Stimulated activated memory B cell treated with anti-CD40 and anti-IgM and Interleukin-4, amounts not matched to agents 10 μg/mL and 1 μg/mL and 100 μg/mL, for 72 hours (primary cell): ENCODE data around the gene C1orf167.

Source experiments
- ATAC-seq: fragments of 150-1000 bp; cut with Tn5 transposase; 2 replicates; pipeline ENCODE4 v1.10.0; 2021
- H3K27ac Mint-ChIP-seq: one replicate; pipeline ENCODE4 v1.8.0; 2022; ENCODE audit warnings: mild to moderate bottlenecking, mixed read lengths
- H3K27me3 Mint-ChIP-seq: one replicate; pipeline ENCODE4 v1.8.0; 2022; ENCODE audit warnings: mixed read lengths
- H3K36me3 Mint-ChIP-seq: one replicate; pipeline ENCODE4 v1.8.0; 2022; ENCODE audit warnings: mixed read lengths
- H3K4me1 Mint-ChIP-seq: one replicate; pipeline ENCODE4 v1.8.0; 2022; ENCODE audit warnings: mixed read lengths
- H3K4me3 Mint-ChIP-seq: one replicate; pipeline ENCODE4 v1.8.0; 2022; ENCODE audit warnings: mild to moderate bottlenecking, moderate library complexity, mixed read lengths
- H3K9me3 Mint-ChIP-seq: one replicate; pipeline ENCODE4 v1.8.0; 2022; ENCODE audit warnings: mixed read lengths

C1orf167 gene

DNA sequence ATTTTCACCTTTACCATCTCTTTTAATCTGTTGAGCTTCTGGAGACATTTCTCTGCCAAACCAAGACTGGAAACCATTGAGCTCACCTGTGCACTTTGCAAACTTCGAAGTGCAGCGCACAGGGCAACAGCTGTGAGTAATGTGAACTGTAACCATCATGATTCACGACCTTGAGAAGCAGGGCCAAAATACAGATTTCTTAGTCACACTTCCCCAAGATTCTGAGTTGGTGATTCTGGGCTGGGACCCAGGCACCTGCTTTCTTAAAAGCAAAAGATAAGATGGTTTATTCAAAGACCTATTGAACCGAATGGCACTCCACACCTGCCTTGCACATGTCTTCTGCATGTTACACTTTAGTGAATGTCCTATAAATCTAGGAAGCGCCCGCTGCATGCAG lies 15.9 kb upstream of the C1orf167 start:
- Mint-ChIP-seq H3K36me3 (peaks cover 31% of the 10 kb centered on the region), H3K27me3 (no peaks in the 10 kb centered on the region), H3K4me3 (no peak overlapping the region), H3K27ac (peak overlapping the region; percentile 6), H3K4me1 (peaks cover 17% of the 10 kb centered on the region), H3K9me3 (no peaks in the 10 kb centered on the region)
- ATAC-seq, result no peak

DNA sequence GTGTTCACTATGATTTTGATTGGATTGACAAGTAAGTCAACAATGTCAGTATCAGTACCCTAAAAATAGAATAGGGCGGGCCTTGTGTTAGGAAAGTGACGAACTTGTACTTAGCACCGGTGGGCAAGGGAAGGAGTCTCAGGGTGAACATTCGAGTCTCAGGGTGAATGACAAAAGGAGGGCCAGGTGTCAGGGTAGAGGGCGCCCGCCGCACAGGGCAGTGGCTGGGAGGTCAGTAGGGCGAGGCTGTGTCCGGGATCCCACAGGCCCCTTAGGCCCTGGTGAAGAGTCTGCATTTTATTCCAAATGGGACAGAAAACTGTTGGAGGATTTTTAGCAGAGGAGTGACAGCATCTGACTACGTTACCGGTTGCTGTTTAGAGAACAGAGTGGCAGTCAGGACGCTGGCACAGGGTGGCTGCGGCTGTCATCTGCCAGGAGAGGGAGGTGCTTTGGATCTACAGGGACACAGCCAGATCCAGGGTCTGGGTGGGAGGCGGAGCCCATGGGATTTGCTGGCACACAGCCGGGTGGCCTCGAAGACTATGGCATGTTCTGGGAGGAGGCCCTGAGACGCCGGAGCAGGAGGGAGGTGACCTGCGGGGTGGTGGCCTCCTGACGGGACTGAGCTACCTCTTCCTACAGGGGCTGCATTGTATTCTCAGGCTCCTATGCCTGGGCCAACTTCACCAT lies 15.1 kb upstream of the C1orf167 start:
- Mint-ChIP-seq H3K9me3 (no peaks in the 10 kb centered on the region), H3K4me3 (no peak overlapping the region), H3K36me3 (peaks cover 31% of the 10 kb centered on the region), H3K27ac (peak overlapping the region; percentile 6), H3K4me1 (peaks cover 13% of the 10 kb centered on the region), H3K27me3 (no peaks in the 10 kb centered on the region)
- no peak for ATAC-seq

DNA sequence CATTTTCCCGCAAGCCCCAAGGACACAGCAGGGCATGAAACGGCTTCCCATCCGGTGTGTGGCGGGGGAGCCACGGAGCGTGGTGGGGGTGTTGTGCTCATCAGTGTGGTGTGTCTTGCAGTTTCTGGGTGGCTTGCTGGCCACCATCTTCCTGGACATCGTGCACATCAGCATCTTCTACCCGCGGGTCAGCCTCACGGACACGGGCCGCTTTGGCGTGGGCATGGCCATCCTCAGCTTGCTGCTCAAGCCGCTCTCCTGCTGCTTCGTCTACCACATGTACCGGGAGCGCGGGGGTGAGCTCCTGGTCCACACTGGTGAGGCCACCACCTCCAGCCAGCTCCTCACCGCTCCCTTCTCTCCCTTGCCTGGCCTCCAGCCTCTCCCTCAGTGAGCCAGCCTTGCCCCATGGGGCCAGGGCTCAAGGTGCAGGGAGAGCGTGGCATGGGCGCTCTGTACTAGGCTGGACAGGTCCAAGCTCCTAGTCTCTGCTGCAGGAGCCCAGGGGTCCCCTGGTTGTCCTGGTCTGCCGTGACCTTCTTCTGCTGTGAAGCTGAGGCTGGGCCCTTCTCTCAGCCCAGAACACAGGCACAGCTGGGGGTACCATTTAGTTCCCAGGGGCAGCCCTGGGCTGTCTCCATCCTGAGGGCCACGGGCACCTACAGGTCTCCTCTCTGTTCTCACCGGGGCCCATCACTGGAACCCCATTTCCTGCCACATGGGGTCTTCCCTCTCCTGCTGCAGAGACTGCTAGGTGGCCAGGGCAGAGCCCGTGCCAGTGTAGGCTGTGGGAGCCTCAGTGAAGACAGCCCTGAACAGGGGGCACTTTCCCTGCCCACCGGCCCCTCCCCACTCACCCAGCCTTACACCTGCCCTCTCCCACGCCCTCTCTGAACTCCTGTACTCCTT lies 13.4 kb upstream of the C1orf167 start:
- no peak overlapping the region for H3K27ac Mint-ChIP-seq
- no peaks in the 10 kb centered on the region for H3K27me3 Mint-ChIP-seq
- peaks cover 6% of the 10 kb centered on the region for H3K4me1 Mint-ChIP-seq
- ATAC-seq, result no peak
- no peaks in the 10 kb centered on the region for H3K9me3 Mint-ChIP-seq
- H3K36me3 Mint-ChIP-seq, result peaks cover 31% of the 10 kb centered on the region
- no peak overlapping the region for H3K4me3 Mint-ChIP-seq

DNA sequence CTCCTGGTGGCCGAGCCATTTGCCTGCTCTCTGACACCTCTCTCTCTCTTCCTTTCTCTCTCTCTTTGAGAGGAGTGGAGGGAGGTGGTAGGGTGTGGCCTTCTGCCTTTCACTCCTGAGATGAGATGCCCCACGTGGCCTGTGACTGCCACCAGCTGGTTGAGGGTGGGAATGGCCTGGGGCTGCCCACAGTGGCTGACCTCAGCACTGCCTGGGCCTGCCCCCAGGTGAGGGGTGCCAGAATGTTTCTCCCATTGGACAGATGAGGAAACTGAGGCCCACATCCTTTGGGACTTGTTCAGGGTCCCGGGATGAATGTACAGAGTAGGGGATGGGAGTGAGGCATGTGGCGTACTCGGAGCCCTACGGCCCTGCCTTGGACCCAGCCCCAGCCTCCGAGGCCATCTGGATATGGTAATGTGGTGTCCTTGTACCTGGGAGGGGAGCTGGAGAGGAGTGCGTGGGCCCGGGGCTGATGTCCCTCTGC lies 12.7 kb upstream of the C1orf167 start:
- no peaks in the 10 kb centered on the region for H3K27me3 Mint-ChIP-seq
- H3K4me1 Mint-ChIP-seq, result peaks cover 6% of the 10 kb centered on the region
- H3K36me3 Mint-ChIP-seq, result peaks cover 31% of the 10 kb centered on the region
- no peak overlapping the region for H3K27ac Mint-ChIP-seq
- no peak overlapping the region for H3K4me3 Mint-ChIP-seq
- no peaks in the 10 kb centered on the region for H3K9me3 Mint-ChIP-seq
- ATAC-seq, result no peak

DNA sequence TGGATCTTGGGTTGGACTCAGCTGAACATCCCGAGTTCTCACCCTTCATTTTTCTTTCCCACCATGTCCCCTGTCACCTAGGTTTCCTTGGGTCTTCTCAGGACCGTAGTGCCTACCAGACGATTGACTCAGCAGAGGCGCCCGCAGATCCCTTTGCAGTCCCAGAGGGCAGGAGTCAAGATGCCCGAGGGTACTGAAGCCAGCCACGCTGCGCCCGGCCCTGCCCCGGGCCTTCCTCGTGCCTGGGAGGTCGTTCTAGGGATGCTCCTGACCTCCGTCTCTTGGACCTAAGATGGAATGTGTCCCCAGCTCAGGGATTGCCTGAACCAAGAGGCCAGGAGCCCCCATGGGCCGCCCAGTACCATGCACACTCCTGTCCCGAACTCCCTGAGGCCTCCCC lies 12.0 kb upstream of the C1orf167 start:
- Mint-ChIP-seq H3K4me3 (no peak overlapping the region), H3K27me3 (no peaks in the 10 kb centered on the region), H3K4me1 (peaks cover 6% of the 10 kb centered on the region), H3K27ac (no peak overlapping the region), H3K9me3 (no peaks in the 10 kb centered on the region), H3K36me3 (peaks cover 31% of the 10 kb centered on the region)
- ATAC-seq, result no peak

DNA sequence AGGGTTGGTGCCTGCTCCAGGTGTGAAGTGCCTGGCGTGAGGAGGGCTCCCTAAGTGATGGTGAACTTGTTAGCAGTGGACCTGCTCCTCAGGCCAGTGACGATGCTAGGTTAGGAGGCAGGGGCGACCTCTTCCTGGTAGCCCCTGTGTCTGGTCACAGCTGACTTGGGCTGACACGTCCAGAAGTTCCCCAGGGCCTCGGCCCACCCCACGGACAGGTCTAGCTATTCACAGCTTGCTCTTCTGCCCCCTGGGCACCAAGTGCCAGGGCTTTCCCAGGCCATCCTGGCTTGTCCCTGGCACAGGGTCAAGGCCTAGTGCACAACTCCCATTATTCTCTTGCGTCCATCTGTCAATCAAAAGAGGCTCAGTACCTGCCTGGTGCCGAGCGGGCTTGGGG lies 10.9 kb upstream of the C1orf167 start:
- H3K27ac Mint-ChIP-seq, result no peak overlapping the region
- peaks cover 26% of the 10 kb centered on the region for H3K36me3 Mint-ChIP-seq
- no peak for ATAC-seq
- no peak overlapping the region for H3K4me3 Mint-ChIP-seq
- H3K27me3 Mint-ChIP-seq, result peaks cover 6% of the 10 kb centered on the region
- peaks cover 6% of the 10 kb centered on the region for H3K4me1 Mint-ChIP-seq
- no peaks in the 10 kb centered on the region for H3K9me3 Mint-ChIP-seq

DNA sequence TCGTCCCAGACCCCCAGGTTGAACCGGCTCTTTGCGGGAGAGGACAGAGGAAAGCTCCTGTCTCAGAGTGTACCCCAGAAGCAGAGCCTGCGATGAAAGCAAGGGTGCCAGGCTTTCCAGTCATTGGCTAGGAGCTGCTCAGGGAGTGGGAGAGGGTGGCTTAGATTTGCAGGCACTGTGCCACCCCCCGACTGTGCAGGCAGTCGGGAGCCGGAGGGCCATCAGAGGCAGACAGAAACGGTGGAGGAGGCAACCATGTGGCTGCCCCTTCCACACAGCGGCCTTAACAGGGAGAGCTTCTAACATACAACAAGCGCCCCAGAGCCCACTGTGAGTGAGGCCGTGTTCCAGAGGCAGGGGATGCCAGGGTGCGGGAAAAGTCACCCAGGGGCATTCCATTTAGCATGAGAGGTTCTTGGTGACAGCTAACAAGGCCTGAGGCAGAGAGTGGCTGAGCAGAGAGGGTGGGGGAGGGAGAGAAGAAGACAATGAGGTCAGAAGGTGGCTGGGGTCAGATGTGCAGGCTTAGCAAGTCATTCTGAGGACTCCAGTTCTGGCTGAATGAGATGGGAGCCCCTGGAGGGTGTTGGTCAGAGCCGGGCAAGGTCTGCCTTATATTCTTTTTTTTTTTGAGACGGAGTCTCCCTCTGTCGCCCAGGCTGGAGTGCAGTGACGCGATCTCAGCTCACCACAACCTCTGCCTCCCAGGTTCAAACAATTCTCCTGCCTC lies 9.5 kb upstream of the C1orf167 start:
- no peak overlapping the region for H3K27ac Mint-ChIP-seq
- peaks cover 21% of the 10 kb centered on the region for H3K27me3 Mint-ChIP-seq
- no peak overlapping the region for H3K4me3 Mint-ChIP-seq

DNA sequence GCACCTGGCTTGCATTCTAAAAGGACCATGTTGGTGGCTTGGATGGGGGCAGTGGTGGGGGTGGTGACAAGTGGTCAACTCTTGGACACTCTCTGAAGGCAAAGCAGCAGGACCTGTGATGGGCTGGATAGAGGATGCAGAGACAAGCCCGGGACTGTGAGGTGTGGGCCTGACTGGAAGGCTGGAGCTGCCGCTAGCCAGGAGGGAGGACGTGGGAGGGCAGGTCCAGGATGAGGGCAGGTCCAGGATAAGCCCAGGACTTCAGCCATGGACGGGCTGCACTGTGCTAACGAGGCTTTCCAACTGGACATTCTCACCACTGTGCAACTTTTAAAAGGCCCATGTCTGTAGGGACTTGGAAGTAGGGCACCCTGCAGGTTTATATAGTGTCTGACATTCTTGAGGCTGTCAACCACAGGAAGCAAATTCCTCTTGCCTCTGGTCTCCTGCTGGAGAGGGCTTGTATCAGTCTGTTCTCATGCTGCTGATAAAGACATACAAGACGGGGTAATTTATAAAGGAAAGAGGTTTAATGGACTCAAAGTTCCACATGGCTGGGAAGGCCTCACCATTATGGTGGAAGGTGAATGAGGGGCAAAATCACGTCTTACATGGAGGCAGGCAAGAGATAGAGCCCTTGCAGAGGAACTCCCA lies 8.3 kb upstream of the C1orf167 start:
- no peak overlapping the region for H3K4me3 Mint-ChIP-seq
- ATAC-seq, result no peak
- peaks cover 29% of the 10 kb centered on the region for H3K27me3 Mint-ChIP-seq
- H3K9me3 Mint-ChIP-seq, result no peaks in the 10 kb centered on the region
- H3K27ac Mint-ChIP-seq, result no peak overlapping the region
- H3K36me3 Mint-ChIP-seq, result peaks cover 17% of the 10 kb centered on the region
- peaks cover 6% of the 10 kb centered on the region for H3K4me1 Mint-ChIP-seq

More for the DNA sequence above, 9.5 kb upstream of the C1orf167 start:
- no peaks in the 10 kb centered on the region for H3K9me3 Mint-ChIP-seq
- ATAC-seq, result no peak
- peaks cover 6% of the 10 kb centered on the region for H3K4me1 Mint-ChIP-seq
- H3K36me3 Mint-ChIP-seq, result peaks cover 18% of the 10 kb centered on the region

DNA sequence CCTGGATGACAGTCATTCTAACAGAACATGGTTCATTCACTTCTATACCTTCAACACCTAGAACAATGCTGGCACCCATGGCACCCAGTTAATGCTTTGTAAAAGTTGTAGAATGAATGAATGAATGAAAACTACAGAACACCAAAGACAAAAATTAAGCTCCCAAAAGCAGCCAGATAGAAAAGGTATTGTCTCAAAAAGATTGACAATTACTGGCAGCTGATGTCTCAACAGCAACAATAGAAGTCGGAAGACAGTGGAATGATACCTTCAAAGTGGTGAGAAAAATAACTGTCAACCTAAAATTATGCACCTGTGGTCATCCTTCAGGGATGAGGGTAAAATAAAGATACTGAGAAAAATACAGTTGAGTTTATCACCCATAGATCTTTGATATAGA lies 4.9 kb upstream of the C1orf167 start:
- no peak for ATAC-seq
- Mint-ChIP-seq H3K36me3 (no peaks in the 10 kb centered on the region), H3K4me3 (no peak overlapping the region), H3K9me3 (no peaks in the 10 kb centered on the region), H3K4me1 (no peaks in the 10 kb centered on the region), H3K27ac (no peak overlapping the region), H3K27me3 (peaks cover 52% of the 10 kb centered on the region)

DNA sequence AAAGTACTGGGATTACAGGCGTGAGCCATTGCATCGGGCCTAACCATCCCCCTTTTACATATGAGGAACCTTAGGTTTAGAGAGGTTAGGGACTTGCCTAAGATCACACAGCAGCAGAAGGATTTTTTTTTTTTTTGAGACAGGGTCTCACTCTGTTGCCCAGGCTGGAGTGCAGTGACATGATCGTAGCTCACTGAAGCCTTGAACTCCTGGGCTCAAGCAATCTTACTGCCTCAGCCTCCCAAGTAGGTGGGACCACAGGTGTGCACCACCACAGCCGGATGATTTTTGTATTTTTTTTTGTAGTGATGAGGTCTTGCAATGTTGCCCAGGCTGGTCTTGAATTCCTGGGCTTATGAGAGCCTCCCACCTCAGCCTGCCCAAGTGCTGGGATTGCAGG lies 2.2 kb upstream of the C1orf167 start:
- H3K27me3 Mint-ChIP-seq, result peaks cover 75% of the 10 kb centered on the region
- no peaks in the 10 kb centered on the region for H3K9me3 Mint-ChIP-seq
- ATAC-seq, result no peak
- H3K36me3 Mint-ChIP-seq, result no peaks in the 10 kb centered on the region
- no peak overlapping the region for H3K27ac Mint-ChIP-seq
- no peak overlapping the region for H3K4me3 Mint-ChIP-seq
- H3K4me1 Mint-ChIP-seq, result no peaks in the 10 kb centered on the region

DNA sequence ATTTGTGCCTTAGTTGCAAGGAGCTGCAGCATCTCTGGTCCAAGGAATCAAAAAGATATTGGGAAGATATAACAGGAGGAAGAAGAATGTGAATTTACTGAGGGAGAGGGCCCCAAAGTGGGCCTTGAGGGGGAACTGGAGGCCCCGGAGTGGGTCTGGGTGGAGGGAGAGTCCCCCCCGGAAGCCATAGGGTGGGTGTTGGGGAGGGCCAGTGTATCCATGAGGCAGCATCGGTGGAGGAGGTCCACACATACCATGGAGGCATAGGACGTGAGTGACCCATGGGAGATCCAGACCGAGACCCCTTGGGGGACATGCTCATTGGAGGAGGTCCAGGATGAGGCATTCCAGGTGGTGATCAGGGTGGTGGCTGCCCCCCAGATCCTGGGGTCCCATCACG lies 708 bp upstream of the C1orf167 start:
- Mint-ChIP-seq H3K36me3 (no peaks in the 10 kb centered on the region), H3K9me3 (no peaks in the 10 kb centered on the region), H3K27me3 (peaks cover 76% of the 10 kb centered on the region), H3K4me1 (no peaks in the 10 kb centered on the region), H3K27ac (no peak overlapping the region), H3K4me3 (no peak overlapping the region)
- ATAC-seq, result no peak

DNA sequence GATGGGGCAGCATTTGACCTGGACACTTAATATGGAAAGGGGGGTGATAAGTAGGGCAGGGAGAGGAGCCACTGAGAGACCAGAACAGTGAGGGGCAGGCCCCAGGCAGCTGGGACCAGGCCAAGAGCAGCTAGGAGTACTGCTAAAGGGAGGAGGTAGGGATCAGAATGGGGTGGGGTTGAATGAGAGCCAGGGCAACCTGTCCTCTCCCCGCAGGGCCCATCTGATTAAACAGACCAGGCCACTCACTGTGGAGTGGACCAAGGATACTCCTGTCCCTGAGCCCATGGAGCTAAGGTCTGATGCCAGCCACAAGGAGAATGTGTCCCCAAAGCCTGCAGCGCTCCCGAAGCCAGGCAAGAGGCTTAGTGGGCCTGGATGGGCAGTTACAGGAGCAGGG lies 2.1 kb downstream of the C1orf167 start:
- Mint-ChIP-seq H3K36me3 (no peaks in the 10 kb centered on the region), H3K4me3 (no peak overlapping the region), H3K4me1 (no peaks in the 10 kb centered on the region), H3K27me3 (peaks cover 55% of the 10 kb centered on the region), H3K27ac (no peak overlapping the region), H3K9me3 (no peaks in the 10 kb centered on the region)
- no peak for ATAC-seq

DNA sequence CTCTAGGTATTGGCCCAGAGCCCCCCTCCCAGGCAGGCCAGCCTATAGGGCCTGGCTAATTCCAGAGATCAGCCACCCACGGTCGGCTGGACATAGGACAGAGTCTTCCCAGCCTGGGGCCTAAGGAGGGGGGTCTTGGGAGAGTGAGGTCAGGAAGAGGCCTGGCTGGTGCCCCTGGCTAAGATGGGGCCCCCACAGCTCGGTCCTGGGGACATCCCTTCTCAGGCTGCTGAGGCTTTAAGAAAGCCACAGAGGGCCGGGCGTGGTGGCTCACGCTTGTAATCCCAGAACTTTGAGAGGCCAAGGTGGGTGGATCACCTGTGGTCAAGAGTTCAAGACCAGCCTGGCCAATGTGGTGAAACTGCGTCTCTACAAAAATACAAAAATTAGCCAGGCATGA lies 2.5 kb downstream of the C1orf167 start:
- Mint-ChIP-seq H3K9me3 (no peaks in the 10 kb centered on the region), H3K27me3 (peaks cover 55% of the 10 kb centered on the region), H3K36me3 (no peaks in the 10 kb centered on the region), H3K4me1 (no peaks in the 10 kb centered on the region), H3K4me3 (no peak overlapping the region), H3K27ac (no peak overlapping the region)
- no peak for ATAC-seq

DNA sequence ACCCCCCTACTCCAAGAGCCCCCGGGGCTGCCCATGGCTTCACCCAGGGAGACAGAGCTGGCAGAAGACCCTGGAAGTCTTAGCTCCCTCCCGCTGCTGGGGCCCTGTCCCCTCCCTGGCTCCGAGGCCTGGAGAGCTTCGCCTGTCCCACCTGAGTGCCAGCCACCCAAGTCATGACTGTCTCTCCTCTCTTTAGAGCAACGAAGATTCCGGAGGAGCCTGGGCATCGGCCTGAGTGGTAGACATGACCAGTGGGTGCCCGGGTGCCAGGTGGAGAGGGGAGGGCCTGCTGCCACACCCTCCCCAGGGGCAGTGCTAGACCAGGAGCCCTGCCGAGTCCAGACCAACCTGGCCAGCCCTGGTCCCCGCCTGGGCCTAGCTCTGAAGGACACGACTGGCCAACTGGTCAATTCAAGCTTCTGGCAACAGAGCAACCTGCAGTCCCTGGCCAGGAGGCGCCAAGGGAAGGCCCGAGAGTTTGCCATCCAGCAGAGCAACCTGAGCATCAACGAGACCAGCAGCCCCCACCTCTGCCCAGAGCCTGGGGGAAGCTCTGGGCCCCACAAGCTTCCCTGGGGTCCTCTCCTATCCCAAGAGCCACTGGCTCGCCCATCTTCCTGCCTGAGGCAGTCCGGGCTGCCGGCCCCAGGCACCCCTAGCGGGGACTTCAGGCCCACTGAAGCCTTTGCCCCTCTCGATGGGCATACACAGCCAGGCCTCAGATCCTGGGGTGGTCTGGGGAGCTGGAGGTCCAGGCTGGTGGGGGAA lies 3.9 kb downstream of the C1orf167 start:
- Mint-ChIP-seq H3K9me3 (no peaks in the 10 kb centered on the region), H3K4me1 (no peaks in the 10 kb centered on the region), H3K27me3 (peaks cover 44% of the 10 kb centered on the region), H3K27ac (no peak overlapping the region), H3K36me3 (no peaks in the 10 kb centered on the region), H3K4me3 (no peak overlapping the region)
- peak; percentile 41 for ATAC-seq
